Right cardiac atrium (tissue), 5 donors: Measurements from ENCODE around the gene TBPL2. TPM values are rescaled to one million over a fixed set of nuclear protein-coding genes. Genes with fewer than 3 reads are reported as not detected.

ENCODE experiments used
- ATAC-seq, 2 donors: fragments of 200-7000 bp; cut with Tn5 transposase; one replicate each; pipeline versions ENCODE4 v1.8.0 to v1.9.1; 2020; ENCODE audit warnings: moderate library complexity in 2 of 2, mild to moderate bottlenecking in 1 of 2
- DNase-seq, 3 donors: peaks; one replicate each; pipeline ENCODE4 v3.0.0-alpha.2; 2020
- H3K27ac ChIP-seq: one replicate; pipeline ENCODE4 v1.5.1; 2013; ENCODE audit warnings: mild to moderate bottlenecking, low read length, control low read depth, moderate library complexity
- H3K27me3 ChIP-seq: one replicate; pipeline ENCODE4 v1.6.1; 2013; ENCODE audit not compliant: control insufficient read depth, insufficient read depth
- H3K4me1 ChIP-seq: one replicate; pipeline ENCODE4 v1.6.1; 2013; ENCODE audit warnings: low read length; ENCODE audit not compliant: control insufficient read depth, insufficient read depth
- H3K4me3 ChIP-seq: one replicate; pipeline ENCODE4 v1.5.1; 2013; ENCODE audit warnings: low read length, control low read depth
- H3K9me3 ChIP-seq: one replicate; pipeline ENCODE4 v1.6.1; 2013; ENCODE audit warnings: low read length; ENCODE audit not compliant: control insufficient read depth
- WGBS: extraction: QIAGEN DNeasy Blood & Tissue Kit; methylation state at CpG from one replicate; pipeline ENCODE4 v1.1.7; 2013; 5-methylcytosine and 5-hydroxymethylcytosine counted together
- intact Hi-C, 4 donors: fragments of 100-400 bp; cut with DNase I; formaldehyde crosslinking; loops; one replicate each; pipeline versions ENCODE4 v1.11.0 to v1.14.0; 2022 to 2023
- polyA plus RNA-seq: library from polyadenylated mRNA; stranded (reverse); fragments of 200-250 nt; gene quantifications from one replicate; pipeline ENCODE4 v1.2.3, GENCODE V29; 2013
- total RNA-seq, 4 donors: library from RNA; stranded (reverse); fragmentation: NEBNext Ultra II Directional; extraction: Animal tissue kit (Norgen Biotek cat#: 25700); gene quantifications; one replicate each; pipeline ENCODE4 v1.2.1, GENCODE V29; 2021
- donor health status: healthy with polysubstance abuse.
- donor health status: DM: no; HTN: yes; CAD: no.
- donor health status: DM: no; HTN: no; CAD: no.
- donor health status: DM: no; HTN: yes; CAD: no; lungs with severe emphysema.
- donor health status: DM: yes; HTN: yes; CAD: no.

Gene TBPL2
- total and polyA plus RNA-seq, 5 donors = not detected

GRCh38 chr14:55404173-55404854, 36.1 kb downstream of the TBPL2 start:
- no peak overlapping the region for H3K4me3 ChIP-seq
- H3K27me3 ChIP-seq = no peaks in the 10 kb centered on the region
- no peaks in the 10 kb centered on the region for H3K9me3 ChIP-seq
- no peak overlapping the region for H3K27ac ChIP-seq
- no peak for ATAC-seq
- 75% methylated on average over 5 of the region's 5 CpGs for WGBS
- DNase-seq = no peak
- intact Hi-C loops = no loop called here
- no peaks in the 10 kb centered on the region for H3K4me1 ChIP-seq

- intact Hi-C loops = no loop called here
- H3K9me3 ChIP-seq = no peaks in the 10 kb centered on the region
- DNase-seq (no peak), ATAC-seq (no peak)
- no peaks in the 10 kb centered on the region for H3K27me3 ChIP-seq
- H3K27ac ChIP-seq = no peak overlapping the region
- 90% methylated on average over 6 of the region's 6 CpGs for WGBS
- peaks cover 4% of the 10 kb centered on the region for H3K4me1 ChIP-seq
- H3K4me3 ChIP-seq = no peak overlapping the region
Observed at GRCh38 chr14:55401751-55402150, 38.7 kb downstream of the TBPL2 start.

DNA sequence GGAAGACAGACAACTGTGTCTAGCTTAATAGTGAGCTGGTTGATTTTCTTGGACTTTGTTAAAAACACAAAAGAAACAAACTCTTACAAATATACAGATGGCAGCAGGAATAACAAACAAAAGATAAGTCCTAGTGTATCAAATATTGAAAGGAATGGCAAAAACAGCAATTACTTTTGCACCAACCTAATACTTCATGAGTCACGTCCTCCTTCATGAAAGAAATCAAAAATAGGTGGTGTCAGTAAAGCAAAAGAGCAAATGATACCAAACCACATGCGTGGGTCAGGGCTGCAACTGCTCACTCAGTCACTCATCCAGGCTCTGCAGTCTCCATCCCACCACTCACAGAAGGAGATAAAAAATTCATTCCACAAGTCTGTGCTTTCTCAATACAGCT, 40.6 kb downstream of the TBPL2 start:
- intact Hi-C loops = no loop called here
- no peak overlapping the region for H3K4me3 ChIP-seq
- ATAC-seq (no peak), DNase-seq (no peak)
- no peaks in the 10 kb centered on the region for H3K9me3 ChIP-seq
- peaks cover 4% of the 10 kb centered on the region for H3K4me1 ChIP-seq
- 57% methylated on average over 2 of the region's 2 CpGs for WGBS
- no peaks in the 10 kb centered on the region for H3K27me3 ChIP-seq
- no peak overlapping the region for H3K27ac ChIP-seq

GRCh38 chr14:55399183-55399582, 41.2 kb downstream of the TBPL2 start:
- Histone ChIP-seq H3K4me1 (peaks cover 4% of the 10 kb centered on the region), H3K27me3 (no peaks in the 10 kb centered on the region), H3K9me3 (no peaks in the 10 kb centered on the region), H3K27ac (no peak overlapping the region), H3K4me3 (no peak overlapping the region)
- 85% methylated on average over 1 of the region's 1 CpG for WGBS
- ATAC-seq (no peak), DNase-seq (no peak)
- intact Hi-C loops = no loop called here

DNA sequence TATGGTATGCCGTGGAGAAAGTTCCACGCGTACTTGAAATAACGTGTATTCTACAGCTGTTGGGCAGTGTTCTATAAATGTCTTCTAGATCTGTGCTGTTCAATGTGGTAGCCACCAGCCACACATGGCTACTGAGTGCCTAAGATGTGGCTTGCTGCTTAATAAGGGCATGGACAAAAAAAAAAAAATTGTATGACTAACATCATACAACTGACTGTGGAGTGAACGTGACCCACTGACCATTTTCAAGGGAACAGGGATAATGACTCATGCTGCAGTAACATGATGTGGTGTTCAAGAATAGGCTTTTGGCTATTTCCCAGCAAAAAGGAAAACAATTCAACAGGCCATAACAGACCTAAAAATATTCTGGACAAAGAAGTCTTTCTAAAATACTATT, 41.7 kb downstream of the TBPL2 start:
- DNase-seq = no peak
- Histone ChIP-seq H3K9me3 (no peaks in the 10 kb centered on the region), H3K27ac (peak overlapping the region; percentile 25), H3K4me1 (peaks cover 4% of the 10 kb centered on the region), H3K4me3 (no peak overlapping the region), H3K27me3 (no peaks in the 10 kb centered on the region)
- intact Hi-C loops = no loop called here
- peak; percentile 87 to 90 for ATAC-seq
- 69% methylated on average over 5 of the region's 5 CpGs for WGBS

- 91% methylated on average over 4 of the region's 4 CpGs for WGBS
- ATAC-seq (no peak), DNase-seq (no peak)
- Histone ChIP-seq H3K9me3 (no peaks in the 10 kb centered on the region), H3K4me1 (no peaks in the 10 kb centered on the region), H3K27me3 (no peaks in the 10 kb centered on the region), H3K27ac (no peak overlapping the region), H3K4me3 (no peak overlapping the region)
- intact Hi-C loops = no loop called here
Observed at GRCh38 chr14:55389330-55389729, 51.1 kb downstream of the TBPL2 start.

DNA sequence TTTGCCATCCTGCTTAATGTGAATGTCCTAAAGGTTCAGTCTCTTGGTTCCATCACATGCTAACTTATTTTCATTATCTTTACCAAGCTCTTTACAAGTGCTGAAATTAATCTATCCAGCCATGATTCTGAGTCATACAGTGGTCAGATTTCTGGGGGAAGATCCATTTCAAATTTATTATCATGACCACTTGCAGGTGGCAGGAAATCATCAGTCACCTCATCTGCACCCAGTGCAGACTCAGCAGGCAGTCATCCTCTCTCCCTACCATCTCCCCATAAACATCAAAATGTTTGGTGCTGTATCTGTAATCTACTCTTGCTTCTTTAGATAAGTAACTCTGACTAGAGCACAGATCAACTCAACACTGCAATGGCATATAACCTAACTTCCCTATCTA, 52.3 kb downstream of the TBPL2 start:
- intact Hi-C loops = no loop called here
- no peaks in the 10 kb centered on the region for H3K27me3 ChIP-seq
- no peak overlapping the region for H3K4me3 ChIP-seq
- no peaks in the 10 kb centered on the region for H3K4me1 ChIP-seq
- H3K27ac ChIP-seq = no peak overlapping the region
- ATAC-seq (no peak), DNase-seq (no peak)
- no peaks in the 10 kb centered on the region for H3K9me3 ChIP-seq

DNA sequence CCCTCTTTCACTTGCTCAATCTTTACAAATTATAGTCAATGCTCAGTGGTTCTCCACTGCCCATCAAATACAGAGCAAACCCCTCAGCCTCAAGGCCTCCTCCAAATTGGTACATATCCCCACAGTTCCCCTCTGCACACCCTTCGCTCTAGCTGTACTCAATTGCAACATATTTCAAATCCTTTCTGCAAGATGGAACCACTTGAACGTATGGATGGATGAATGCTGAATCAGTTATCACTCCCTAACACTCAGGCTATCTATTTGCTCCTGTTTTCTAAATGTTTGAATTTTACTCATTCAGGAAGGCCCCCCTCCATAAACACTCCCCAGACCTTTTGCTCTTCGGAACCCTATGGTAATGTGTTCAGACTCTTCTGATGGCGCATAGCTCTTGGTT, 53.3 kb downstream of the TBPL2 start:
- DNase-seq (no peak), ATAC-seq (no peak)
- Histone ChIP-seq H3K27ac (no peak overlapping the region), H3K27me3 (no peaks in the 10 kb centered on the region), H3K4me3 (no peak overlapping the region), H3K4me1 (no peaks in the 10 kb centered on the region), H3K9me3 (no peaks in the 10 kb centered on the region)
- WGBS = 95% methylated on average over 4 of the region's 4 CpGs
- intact Hi-C loops = no loop called here

DNA sequence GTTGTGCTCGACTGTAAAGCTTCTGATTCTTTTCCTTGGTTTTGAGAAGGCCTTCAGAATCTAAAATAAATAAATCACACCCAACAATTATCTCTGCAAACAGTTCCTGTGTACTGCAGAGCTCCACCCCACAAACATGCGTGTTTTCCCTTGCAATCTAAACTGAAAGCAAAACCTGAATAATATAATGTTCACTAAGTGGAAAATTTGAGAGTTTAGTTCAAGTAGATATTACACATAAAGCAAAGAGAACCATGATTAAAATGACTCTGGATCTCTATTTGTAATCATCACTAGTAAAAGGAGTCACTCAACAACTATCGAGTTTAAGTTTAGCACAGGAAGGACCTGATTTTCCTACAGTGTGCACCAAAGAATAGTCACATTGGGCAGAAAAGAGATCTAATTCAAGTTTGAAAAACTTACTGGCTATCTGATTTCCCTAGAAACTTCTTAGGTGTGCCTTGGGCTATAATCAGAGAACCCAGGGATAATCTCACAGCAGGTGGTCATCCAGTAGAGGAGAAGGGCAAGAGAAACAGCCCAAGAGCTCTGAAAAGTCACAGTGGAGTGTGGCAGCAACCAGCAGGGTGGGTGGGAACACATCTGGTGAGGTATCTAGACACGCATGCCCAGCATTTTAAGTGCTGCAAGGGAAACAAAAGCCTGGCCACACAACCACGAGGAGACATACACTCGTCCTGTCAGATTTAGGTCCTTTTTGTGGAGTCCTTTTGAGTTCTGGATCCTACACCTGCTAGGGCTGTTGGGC, 54.2 kb downstream of the TBPL2 start:
- Histone ChIP-seq H3K4me1 (no peaks in the 10 kb centered on the region), H3K27me3 (no peaks in the 10 kb centered on the region), H3K4me3 (no peak overlapping the region), H3K27ac (no peak overlapping the region), H3K9me3 (no peaks in the 10 kb centered on the region)
- 78% methylated on average over 6 of the region's 6 CpGs for WGBS
- intact Hi-C loops = no loop called here
- no peak for DNase-seq
- peak in 1 of 2 donors; percentile 83 for ATAC-seq

DNA sequence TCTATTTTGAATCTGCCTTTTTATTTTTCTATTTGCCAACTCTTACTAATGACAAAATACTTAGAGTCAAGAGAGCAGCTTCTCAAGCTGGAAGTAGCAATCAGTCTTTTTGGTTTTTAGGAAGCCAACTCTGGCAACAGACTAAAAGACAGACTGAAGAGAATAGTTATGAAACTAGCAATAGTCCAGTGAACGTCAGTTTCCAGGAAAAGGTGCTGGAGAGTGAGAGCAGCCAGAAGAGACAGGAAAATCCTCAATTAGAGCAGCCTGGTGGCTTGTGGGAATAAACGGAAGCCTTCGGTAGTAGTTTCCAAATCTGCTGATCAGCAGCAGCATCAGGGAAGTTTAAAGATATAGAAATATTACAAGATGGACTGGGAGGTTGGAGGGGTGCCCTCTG, 55.9 kb downstream of the TBPL2 start:
- intact Hi-C loops = no loop called here
- no peak for DNase-seq
- H3K4me1 ChIP-seq = no peaks in the 10 kb centered on the region
- H3K27ac ChIP-seq = no peak overlapping the region
- H3K9me3 ChIP-seq = no peaks in the 10 kb centered on the region
- H3K4me3 ChIP-seq = no peak overlapping the region
- no peaks in the 10 kb centered on the region for H3K27me3 ChIP-seq
- WGBS = 46% methylated on average over 3 of the region's 3 CpGs
- ATAC-seq = peak; percentile 15 to 24

GRCh38 chr14:55383541-55384140, 56.8 kb downstream of the TBPL2 start:
- H3K4me3 ChIP-seq = no peak overlapping the region
- WGBS = 53% methylated on average over 5 of the region's 5 CpGs
- intact Hi-C loops = no loop called here

More at GRCh38 chr14:55383541-55384140, 56.8 kb downstream of the TBPL2 start:
- Histone ChIP-seq H3K9me3 (no peaks in the 10 kb centered on the region), H3K27me3 (no peaks in the 10 kb centered on the region), H3K27ac (peak overlapping the region; percentile 64), H3K4me1 (no peaks in the 10 kb centered on the region)
- ATAC-seq = peak; percentile 22 to 23
- DNase-seq = no peak
